Measurements from ENCODE around the gene FCSK. TPM values are rescaled to one million over a fixed set of nuclear protein-coding genes. Genes with fewer than 3 reads are reported as not detected.

FCSK gene
- total and polyA plus RNA-seq, 2 of the 13 experiments (the other 11 are each of a cell fraction or from before 2014, with no cell fraction given): 9.1 to 19.2 TPM

DNA sequence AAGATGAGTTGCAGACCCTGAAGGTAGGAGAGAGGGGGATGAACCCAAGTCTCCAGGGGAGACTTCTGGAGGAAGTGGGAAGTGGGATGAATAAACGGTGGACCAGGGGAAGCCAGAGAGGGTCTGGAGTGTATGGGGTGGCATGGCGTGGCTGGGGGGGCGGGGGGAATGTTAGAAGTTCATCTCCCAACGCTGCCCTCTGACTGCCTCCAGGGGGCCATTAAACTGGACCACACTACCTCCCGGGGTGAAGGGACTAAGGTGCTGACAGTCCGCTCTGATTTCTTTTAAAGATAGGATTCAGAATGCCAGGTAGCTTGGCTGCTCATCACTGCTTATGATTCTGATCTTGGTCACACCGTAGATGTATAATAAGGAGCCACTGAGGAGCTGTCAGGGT lies 36.7 kb upstream of the FCSK start:
- no peaks in the 10 kb centered on the region for H3K27me3 ChIP-seq (ENCODE audit: control insufficient read depth in 1 of 2, insufficient read depth in 2 of 2, low read length in 2 of 2)
- intact Hi-C loops (cut with micrococcal nuclease; ENCODE audit: unreplicated experiment) (loop anchor here (5.0 kb wide), 1 partner anchor 35 kb away; the partner anchor contains the start of gene FCSK), in situ Hi-C loops (cut with HindIII; ENCODE audit: extremely low pct_ligation_motif_present, low pct_unique_long_range_greater_than_20kb) (no loop called here)
- H3K27ac ChIP-seq (ENCODE audit: extremely low read length, insufficient read depth, low read length): peak overlapping the region; percentile 50
- H3K36me3 ChIP-seq (replicated peaks in 1 of 2; ENCODE audit: control insufficient read depth in 1 of 2, insufficient read depth in 2 of 2, low read length in 2 of 2): peaks cover 0 to 25% of the 10 kb centered on the region in 2 experiments; a peak in 3 of 5 replicates
- POLR2A ChIA-PET: interaction anchor here (1.0 to 4.2 kb wide), 6 partner anchors 10 to 343 kb away, joined by 3 to 38 read pairs (median 4); no protein-coding TSS in a partner anchor
- no peaks in the 10 kb centered on the region for H3K9me3 ChIP-seq (ENCODE audit: low read length)
- FAIRE-seq (no peak), ATAC-seq (peak; percentile 29), DNase-seq (ENCODE audit: low spot score) (no peak)
- H2AFZ ChIP-seq (ENCODE audit: low read length): no peak overlapping the region
- H3K79me2 ChIP-seq (ENCODE audit: insufficient read depth, low read length): peaks cover 74% of the 10 kb centered on the region
- no peak overlapping the region for H3K4me3 ChIP-seq (replicated peaks in 1 of 3; ENCODE audit: insufficient read depth in 1 of 3, low read depth in 2 of 3, low read length in 3 of 3)
- peak overlapping the region; percentile 45 for H3K4me2 ChIP-seq (ENCODE audit: low read depth, low read length)
- H4K20me1 ChIP-seq (ENCODE audit: insufficient read depth, low read length): no peaks in the 10 kb centered on the region; the same call in 1 of the 2 replicates
- no TSS peak for BruUV-seq (replicated peaks)
- CTCF ChIA-PET (ENCODE audit: low intra/inter-chr PET ratio, low total read pairs): interaction anchor here (1.5 kb wide), 1 partner anchor 53 kb away, joined by 3 read pairs; no protein-coding TSS in a partner anchor
- 55% methylated on average over 7 of the region's 7 CpGs for WGBS (ENCODE audit: low lambda C conversion rate)
- TF ChIP-seq, protein P1, sequence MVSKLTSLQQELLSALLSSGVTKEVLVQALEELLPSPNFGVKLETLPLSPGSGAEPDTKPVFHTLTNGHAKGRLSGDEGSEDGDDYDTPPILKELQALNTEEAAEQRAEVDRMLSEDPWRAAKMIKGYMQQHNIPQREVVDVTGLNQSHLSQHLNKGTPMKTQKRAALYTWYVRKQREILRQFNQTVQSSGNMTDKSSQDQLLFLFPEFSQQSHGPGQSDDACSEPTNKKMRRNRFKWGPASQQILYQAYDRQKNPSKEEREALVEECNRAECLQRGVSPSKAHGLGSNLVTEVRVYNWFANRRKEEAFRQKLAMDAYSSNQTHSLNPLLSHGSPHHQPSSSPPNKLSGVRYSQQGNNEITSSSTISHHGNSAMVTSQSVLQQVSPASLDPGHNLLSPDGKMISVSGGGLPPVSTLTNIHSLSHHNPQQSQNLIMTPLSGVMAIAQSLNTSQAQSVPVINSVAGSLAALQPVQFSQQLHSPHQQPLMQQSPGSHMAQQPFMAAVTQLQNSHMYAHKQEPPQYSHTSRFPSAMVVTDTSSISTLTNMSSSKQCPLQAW (CRISPR knock-in tag; IDR thresholded peaks at IDR 0.05): 0 out of 2 replicates have a peak, but pooled peaks have one; percentile 5
- TF ChIP-seq ZNF33B (CRISPR knock-in tag; IDR thresholded peaks at IDR 0.05) (0 out of 2 replicates have a peak, but pooled peaks have one; percentile 10), SP4 (CRISPR knock-in tag; IDR thresholded peaks at IDR 0.05) (0 out of 2 replicates have a peak, but pooled peaks have one; percentile 8), TARDBP (CRISPR knock-in tag; IDR thresholded peaks at IDR 0.05) (no peak)
- TF ChIP-seq, protein P2, sequence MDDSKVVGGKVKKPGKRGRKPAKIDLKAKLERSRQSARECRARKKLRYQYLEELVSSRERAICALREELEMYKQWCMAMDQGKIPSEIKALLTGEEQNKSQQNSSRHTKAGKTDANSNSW (CRISPR knock-in tag; IDR thresholded peaks at IDR 0.05; ENCODE audit: borderline replicate concordance): no peak
- TF ChIP-seq, protein P3, sequence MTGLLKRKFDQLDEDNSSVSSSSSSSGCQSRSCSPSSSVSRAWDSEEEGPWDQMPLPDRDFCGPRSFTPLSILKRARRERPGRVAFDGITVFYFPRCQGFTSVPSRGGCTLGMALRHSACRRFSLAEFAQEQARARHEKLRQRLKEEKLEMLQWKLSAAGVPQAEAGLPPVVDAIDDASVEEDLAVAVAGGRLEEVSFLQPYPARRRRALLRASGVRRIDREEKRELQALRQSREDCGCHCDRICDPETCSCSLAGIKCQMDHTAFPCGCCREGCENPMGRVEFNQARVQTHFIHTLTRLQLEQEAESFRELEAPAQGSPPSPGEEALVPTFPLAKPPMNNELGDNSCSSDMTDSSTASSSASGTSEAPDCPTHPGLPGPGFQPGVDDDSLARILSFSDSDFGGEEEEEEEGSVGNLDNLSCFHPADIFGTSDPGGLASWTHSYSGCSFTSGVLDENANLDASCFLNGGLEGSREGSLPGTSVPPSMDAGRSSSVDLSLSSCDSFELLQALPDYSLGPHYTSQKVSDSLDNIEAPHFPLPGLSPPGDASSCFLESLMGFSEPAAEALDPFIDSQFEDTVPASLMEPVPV (CRISPR knock-in tag; IDR thresholded peaks at IDR 0.05): peak; percentile 11; the same call in 1 of the 2 replicates
- TF ChIP-seq, protein P4, sequence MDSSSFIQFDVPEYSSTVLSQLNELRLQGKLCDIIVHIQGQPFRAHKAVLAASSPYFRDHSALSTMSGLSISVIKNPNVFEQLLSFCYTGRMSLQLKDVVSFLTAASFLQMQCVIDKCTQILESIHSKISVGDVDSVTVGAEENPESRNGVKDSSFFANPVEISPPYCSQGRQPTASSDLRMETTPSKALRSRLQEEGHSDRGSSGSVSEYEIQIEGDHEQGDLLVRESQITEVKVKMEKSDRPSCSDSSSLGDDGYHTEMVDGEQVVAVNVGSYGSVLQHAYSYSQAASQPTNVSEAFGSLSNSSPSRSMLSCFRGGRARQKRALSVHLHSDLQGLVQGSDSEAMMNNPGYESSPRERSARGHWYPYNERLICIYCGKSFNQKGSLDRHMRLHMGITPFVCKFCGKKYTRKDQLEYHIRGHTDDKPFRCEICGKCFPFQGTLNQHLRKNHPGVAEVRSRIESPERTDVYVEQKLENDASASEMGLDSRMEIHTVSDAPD (CRISPR knock-in tag; IDR thresholded peaks at IDR 0.05): 0 out of 2 replicates have a peak, but pooled peaks have one; percentile 10
- H3K9ac ChIP-seq (ENCODE audit: insufficient read depth, low read depth, low read length): 0 out of 2 replicates have a peak overlapping the region, but pooled peaks have one; percentile 9
- H3K4me1 ChIP-seq (ENCODE audit: insufficient read depth, low read length): peaks cover 67% of the 10 kb centered on the region

All from HepG2 (cell line).